HG02571 (cell line): ENCODE data around the gene TUBGCP2.

Experiments
- ATAC-seq: cut with Tn5 transposase; IDR thresholded peaks from one replicate; pipeline ENCODE4 v1.9.1; 2021; ENCODE audit warnings: mild to moderate bottlenecking, moderate library complexity; ENCODE audit not compliant: unreplicated experiment

The TUBGCP2 gene, protein sequence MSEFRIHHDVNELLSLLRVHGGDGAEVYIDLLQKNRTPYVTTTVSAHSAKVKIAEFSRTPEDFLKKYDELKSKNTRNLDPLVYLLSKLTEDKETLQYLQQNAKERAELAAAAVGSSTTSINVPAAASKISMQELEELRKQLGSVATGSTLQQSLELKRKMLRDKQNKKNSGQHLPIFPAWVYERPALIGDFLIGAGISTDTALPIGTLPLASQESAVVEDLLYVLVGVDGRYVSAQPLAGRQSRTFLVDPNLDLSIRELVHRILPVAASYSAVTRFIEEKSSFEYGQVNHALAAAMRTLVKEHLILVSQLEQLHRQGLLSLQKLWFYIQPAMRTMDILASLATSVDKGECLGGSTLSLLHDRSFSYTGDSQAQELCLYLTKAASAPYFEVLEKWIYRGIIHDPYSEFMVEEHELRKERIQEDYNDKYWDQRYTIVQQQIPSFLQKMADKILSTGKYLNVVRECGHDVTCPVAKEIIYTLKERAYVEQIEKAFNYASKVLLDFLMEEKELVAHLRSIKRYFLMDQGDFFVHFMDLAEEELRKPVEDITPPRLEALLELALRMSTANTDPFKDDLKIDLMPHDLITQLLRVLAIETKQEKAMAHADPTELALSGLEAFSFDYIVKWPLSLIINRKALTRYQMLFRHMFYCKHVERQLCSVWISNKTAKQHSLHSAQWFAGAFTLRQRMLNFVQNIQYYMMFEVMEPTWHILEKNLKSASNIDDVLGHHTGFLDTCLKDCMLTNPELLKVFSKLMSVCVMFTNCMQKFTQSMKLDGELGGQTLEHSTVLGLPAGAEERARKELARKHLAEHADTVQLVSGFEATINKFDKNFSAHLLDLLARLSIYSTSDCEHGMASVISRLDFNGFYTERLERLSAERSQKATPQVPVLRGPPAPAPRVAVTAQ

GRCh38 chr10:133308421-133309099, at the start of gene TUBGCP2, which contains the start of gene ZNF511:
Gene TUBGCP2, minus strand, starts transcription at chr10:133308872. Its CDS starts 5,931 bp downstream, at chr10:133302941.
Gene ZNF511, plus strand, starts transcription at chr10:133308914. Its CDS starts 30 bp downstream, at chr10:133308944.
- peak; percentile 82 for ATAC-seq

- peak; percentile 60 for ATAC-seq
These were observed 48.9 kb upstream of the TUBGCP2 start, which contains the start of gene FUOM for GRCh38 chr10:133357285-133358161. Gene FUOM, minus strand, starts transcription at chr10:133358019. Its CDS starts 12 bp downstream, at chr10:133358007.

GRCh38 chr10:133356549-133357284, 48.0 kb upstream of the TUBGCP2 start:
- ATAC-seq: no peak

DNA sequence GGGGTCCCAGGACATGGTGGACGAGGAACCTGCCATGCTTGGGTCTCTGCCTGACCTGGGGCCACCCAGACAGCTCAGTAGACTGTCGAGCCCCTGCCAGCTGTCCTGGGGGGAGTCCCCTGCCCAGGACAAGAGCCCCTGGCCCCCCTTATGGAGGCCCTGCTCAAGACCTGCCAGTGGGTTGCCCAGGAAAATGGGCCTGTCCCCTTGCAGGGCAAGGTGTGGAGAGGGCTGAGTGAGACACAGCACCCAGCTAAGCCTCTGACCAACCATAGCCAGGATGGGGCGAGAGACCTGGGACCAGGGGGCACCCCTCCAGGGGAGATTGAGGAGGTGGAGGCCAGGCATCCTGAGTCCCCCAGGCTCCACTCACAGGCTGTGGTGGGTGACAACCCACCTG, 47.3 kb upstream of the TUBGCP2 start:
- ATAC-seq: no peak

GRCh38 chr10:133355266-133355665, 46.6 kb upstream of the TUBGCP2 start:
- no peak for ATAC-seq

GRCh38 chr10:133354672-133355240, 46.1 kb upstream of the TUBGCP2 start:
- ATAC-seq: no peak

DNA sequence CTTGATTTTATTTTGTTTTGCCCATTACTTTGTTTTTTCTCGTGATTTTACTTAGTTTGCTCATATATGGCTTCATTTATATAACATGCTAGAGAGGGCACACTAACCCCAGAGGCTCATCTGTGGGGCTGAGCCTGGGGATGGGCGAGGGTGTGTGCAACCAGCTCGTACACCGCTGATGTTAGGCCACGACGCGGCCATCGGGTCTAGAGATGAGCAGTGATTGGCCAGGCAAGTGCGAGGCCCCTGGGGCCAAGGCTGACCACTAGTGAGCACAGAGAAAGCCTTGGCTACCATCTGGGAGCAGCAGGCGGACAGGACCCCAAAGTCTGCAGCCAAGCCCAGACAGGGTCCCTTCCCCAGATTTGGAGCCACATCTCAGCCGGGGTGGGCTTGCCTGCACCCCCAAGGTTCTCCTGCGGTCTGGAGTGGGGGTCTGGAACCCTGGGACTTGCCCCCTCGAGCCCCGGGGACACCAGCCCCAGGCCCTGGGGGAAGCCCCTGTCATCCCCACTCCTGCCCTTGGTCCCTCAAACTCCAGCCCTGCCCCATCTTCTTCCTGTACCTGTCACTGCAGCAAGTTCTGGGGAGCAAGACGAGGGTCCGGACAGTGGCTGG, 45.4 kb upstream of the TUBGCP2 start:
- no peak for ATAC-seq

DNA sequence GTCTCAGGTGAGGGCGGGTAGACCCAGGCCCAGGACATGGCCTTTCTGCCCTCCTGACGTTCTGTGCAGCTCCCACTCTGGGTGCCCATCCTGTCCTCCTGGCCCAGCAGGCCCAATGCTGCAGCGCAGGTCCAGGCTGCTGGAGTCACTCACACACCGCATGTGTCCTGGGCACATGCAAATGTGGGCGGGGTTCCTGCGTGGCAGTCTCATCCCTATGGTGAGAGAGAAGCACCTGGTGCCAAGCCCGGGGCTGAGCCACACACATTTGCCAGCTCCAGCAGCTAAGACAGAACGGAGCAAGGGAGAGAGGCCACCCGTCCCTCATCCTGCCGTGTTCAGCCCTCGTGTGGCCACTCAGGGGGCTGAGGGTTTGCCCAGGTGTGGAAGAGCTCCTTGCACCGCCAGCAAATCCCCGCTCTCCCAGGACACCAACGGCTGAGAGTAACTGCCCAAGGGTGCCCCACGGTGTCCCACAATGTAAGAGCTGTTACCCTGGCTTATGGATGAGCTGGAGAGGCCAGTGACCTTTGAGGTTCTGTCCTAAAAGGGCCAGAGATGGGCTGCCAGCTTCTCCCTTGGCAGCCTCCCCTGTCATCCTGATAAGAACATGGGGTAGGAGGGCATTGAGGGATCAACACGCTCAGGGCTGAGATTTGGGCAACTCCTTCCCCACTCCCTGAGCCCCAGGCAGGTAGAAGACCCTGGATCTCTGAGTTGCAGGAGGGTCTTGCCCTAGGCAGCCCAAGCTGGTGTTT, 44.7 kb upstream of the TUBGCP2 start:
- no peak for ATAC-seq

DNA sequence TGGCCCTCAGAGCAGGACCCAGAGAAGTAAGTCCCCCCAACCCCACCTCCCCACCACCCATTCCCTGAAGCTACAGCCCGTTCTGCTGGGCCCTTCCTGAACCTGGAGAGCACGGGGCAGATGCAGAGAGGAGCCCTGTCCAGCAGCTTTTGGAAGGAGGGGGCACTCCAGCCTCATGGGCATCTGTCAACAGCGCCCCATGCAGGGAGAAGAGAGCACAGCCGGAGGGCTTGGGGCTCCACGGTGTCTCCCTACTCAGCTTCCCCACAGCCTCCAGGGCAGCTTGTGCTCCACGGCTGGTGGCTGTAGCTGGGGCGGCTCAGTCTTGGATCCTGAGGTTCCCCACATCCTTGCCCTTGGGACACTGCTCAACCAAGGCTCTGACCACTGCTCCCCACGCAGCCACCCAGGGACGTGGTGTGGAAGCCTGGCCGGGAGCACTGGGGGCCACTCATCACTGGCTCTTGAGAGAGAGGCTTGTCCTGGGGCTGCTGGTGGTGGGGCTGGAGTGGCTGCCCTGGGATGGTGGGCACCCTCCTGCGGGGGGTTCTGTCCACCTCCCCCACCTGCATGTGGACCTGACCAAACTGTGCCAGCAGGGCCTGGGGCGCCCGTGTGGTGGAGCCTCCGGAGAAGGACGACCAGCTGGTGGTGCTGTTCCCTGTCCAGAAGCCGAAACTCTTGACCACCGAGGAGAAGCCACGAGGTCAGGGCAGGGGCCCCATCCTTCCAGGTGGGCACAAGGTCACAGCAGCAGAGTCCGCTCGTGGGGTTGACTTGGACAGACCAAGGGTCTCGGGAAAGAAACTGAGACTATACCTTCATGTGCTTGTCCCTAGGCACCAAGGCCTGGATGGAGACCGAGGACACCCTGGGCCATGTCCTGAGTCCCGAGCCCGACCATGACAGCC, 43.0 kb upstream of the TUBGCP2 start:
- ATAC-seq: no peak

GRCh38 chr10:133350950-133351329, 42.3 kb upstream of the TUBGCP2 start:
- ATAC-seq: no peak

GRCh38 chr10:133350283-133350949, 41.7 kb upstream of the TUBGCP2 start:
- no peak for ATAC-seq

DNA sequence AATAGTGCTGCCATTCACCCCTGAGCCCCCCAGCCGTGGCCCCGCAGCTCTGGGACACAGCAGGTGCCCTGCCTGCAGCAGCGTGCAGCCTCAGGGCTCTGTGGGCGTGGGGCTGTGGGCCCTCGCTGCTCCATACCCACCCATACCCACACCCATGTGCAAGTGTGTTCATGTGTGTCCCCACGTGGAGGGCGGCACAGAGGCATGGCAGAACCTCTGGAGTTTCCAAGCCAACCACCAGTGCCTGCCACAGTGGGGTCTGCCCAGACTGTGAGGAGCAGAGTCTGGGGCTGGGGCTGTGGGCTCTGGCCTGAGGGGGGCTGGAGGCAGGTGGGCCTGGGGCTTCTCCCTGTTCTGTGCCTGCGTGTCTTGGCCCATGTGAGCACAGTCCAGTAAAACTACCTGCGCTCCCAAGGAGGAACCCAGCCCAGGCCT, 40.9 kb upstream of the TUBGCP2 start:
- no peak for ATAC-seq

DNA sequence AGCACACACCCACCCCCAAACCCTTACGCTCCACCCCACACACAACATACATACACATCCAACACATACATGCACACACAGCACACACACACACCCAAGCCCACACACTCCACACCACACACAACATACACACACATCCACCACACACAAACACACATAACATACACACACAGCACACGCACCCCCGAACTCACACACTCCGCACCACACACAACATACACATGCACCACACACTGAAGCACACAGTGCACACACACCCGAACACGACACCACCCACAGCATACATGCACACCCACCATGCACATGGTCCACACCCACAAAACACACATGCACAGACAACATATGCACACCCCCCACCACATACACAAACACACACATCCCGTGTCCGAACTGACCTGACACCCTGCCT, 40.5 kb upstream of the TUBGCP2 start:
- no peak for ATAC-seq

DNA sequence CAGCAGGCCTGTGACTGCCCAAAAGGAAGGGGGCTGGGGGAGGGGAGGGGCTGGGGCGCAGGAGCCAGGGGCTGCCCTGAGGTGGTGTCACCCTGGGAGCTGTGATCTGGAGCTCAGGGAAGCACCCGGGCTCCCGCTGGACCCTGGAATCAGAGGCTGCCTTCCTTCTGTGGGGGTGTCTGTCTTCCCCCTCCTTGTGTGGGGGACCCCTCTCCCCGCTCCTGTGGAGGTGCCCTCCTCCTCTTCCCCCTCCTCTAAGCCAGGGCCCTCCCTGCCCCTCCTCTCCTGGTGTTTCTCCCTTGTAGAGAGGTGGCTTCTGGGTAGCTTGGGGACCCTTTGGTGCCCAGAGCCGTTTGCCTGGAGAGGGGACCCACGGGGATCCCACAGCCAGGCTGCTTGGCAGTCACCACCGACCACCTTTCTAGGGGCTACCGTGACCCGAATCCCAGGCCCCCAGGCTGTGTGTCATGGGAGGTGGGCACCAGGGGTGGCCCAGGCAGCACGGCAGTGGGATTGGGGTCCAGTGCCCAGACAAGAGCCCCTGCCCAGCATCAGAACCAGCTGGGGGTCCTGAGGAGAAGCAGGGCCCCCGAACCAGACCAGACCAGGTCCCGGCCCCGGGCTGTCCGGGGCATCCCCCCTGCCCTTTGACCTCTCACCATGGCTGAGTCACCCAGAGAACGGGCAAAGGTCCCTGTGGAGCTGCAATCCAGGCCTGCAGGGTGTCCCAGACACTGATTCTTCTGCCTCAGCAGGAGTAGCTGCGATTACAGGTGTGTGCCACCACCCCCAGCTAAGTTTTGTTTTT, 39.2 kb upstream of the TUBGCP2 start:
- no peak for ATAC-seq

DNA sequence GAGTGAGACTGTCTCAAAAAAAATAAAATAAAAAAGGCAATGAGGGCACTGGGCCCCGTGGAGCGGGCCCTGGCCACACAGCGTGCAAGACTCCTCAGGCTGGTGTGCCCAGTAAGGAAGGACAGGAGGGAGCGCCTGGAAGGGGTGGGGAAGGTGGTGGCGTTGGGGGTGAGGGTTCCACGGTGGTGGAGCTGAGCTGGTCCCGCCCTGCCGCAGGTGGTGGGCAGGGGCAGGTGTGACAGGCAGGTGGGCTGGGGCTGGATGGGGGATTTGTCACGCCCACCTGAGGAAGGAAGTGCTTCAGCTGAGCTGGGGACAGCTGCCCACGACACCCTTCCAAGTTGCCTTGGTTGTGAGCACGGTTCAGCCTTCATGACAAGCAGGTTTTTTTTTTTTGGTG, 37.7 kb upstream of the TUBGCP2 start:
- no peak for ATAC-seq
